ENCODE data around the gene PTPRR.

DNA sequence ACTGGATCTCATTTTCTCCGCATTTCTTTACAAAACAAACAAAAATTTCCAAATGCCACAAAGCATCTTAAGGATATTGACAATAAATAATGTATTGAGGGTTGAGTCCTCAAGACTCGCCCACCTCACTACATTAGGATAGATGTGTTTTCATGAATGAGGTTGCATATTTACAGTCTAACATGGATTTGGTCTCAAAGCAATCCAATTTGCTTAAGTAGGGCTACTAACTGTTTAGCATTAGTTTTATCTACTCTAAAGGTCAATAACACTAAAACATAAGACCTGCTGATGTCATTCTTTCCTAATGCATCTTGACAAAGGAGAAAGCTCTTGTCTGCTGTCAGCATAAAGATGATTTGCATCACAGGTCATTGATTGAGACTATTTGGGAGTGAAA, 82.4 kb downstream of the PTPRR start:
- no peak for TF ChIP-seq RAD21 (IDR thresholded peaks at IDR 0.05; ENCODE audit: low read length)
- no peak for TF ChIP-seq POLR2A (IDR thresholded peaks at IDR 0.05; ENCODE audit: low read depth, low read length)
- no peak for TF ChIP-seq CTCF (conservative IDR thresholded peaks at IDR 0.05; ENCODE audit: low read depth, low read length)
- TF ChIP-seq MAZ (IDR thresholded peaks at IDR 0.05; ENCODE audit: borderline replicate concordance, low read depth, low read length) = no peak
- no peak for TF ChIP-seq FOS (IDR thresholded peaks at IDR 0.05; ENCODE audit: low read depth, low read length)
- no peak for TF ChIP-seq SMC3 (IDR thresholded peaks at IDR 0.05; ENCODE audit: low read depth, low read length)
- no peak for TF ChIP-seq MAFK (IDR thresholded peaks at IDR 0.05; ENCODE audit: low read depth, low read length)
- TF ChIP-seq BHLHE40 (IDR thresholded peaks at IDR 0.05; ENCODE audit: low read depth, low read length) = no peak
- no peak for TF ChIP-seq USF2 (IDR thresholded peaks at IDR 0.05; ENCODE audit: low read depth, low read length)
- no peak for TF ChIP-seq NFE2L2 (IDR thresholded peaks at IDR 0.05; ENCODE audit: low read depth, low read length)

Measured in IMR-90 (cell line).